ENCODE data around the gene CSNK2B.

The CSNK2B gene

GRCh38 chr6:31664790-31665500 is 935 bp upstream of the CSNK2B start, which contains the start of gene GPANK1:
TSS of gene GPANK1 (minus strand) at chr6:31664997. CDS start at chr6:31664478, 519 bp downstream.
- TF ChIP-seq CTCF (conservative IDR thresholded peaks at IDR 0.05) = no peak
- peak within 1 kb of the TSS; percentile 91 for H3K27ac ChIP-seq

- TF ChIP-seq CTCF (conservative IDR thresholded peaks at IDR 0.05) = no peak
- H3K27ac ChIP-seq = peak overlapping the region; percentile 91
These were observed 571 bp downstream of the CSNK2B start for GRCh38 chr6:31666337-31666965.

- no peak for TF ChIP-seq CTCF (conservative IDR thresholded peaks at IDR 0.05)
- H3K27ac ChIP-seq = no peak within 1 kb of the TSS
These were observed 3.8 kb downstream of the CSNK2B start, which contains the start of gene LY6G5B for GRCh38 chr6:31669676-31670075. TSS of gene LY6G5B (plus strand) at chr6:31669976. CDS start at chr6:31670951, 975 bp downstream.

- no peak overlapping the region for H3K27ac ChIP-seq
- no peak for TF ChIP-seq CTCF (conservative IDR thresholded peaks at IDR 0.05)
These were observed 10.5 kb downstream of the CSNK2B start for GRCh38 chr6:31676322-31676903.

- no peak for TF ChIP-seq CTCF (conservative IDR thresholded peaks at IDR 0.05)
These were observed 11.0 kb downstream of the CSNK2B start for GRCh38 chr6:31676904-31677303.

GRCh38 chr6:31677955-31678354 is 12.1 kb downstream of the CSNK2B start:
- no peak overlapping the region for H3K27ac ChIP-seq
- no peak for TF ChIP-seq CTCF (conservative IDR thresholded peaks at IDR 0.05)

More at GRCh38 chr6:31676904-31677303, 11.0 kb downstream of the CSNK2B start:
- no peak overlapping the region for H3K27ac ChIP-seq

Measured in VCaP (cell line).